MM.1S (cell line): ENCODE measurements around the gene RNF220.

ENCODE experiments used
- DNase-seq: peaks from one replicate; pipeline ENCODE4 v3.0.0-alpha.2; 2015
- H2AFZ ChIP-seq: fragments of 300-600 bp; sonication (generic); 2 replicates; pipeline ENCODE4 v1.6.0; 2016; ENCODE audit warnings: antibody characterized with exemption, low read length
- H3F3A ChIP-seq: fragments of 300-600 bp; sonication (generic); 2 replicates; pipeline ENCODE4 v1.6.1; 2016; ENCODE audit warnings: mild to moderate bottlenecking, antibody characterized with exemption, low read length, moderate library complexity, mixed read lengths; ENCODE audit not compliant: insufficient read depth
- H3K27ac ChIP-seq: fragments of 300-600 bp; sonication (generic); 2 replicates; pipeline ENCODE4 v1.5.1; 2016; ENCODE audit warnings: mild to moderate bottlenecking, low read length
- H3K27me3 ChIP-seq: fragments of 300-600 bp; sonication (generic); replicated peaks from 2 replicates; pipeline ENCODE4 v1.6.0; 2016; ENCODE audit warnings: low read length; ENCODE audit not compliant: insufficient read depth
- H3K36me3 ChIP-seq: fragments of 300-600 bp; sonication (generic); replicated peaks from 2 replicates; pipeline ENCODE4 v1.6.1; 2016; ENCODE audit warnings: mild to moderate bottlenecking, low read length, mixed read lengths; ENCODE audit not compliant: insufficient read depth
- H3K4me1 ChIP-seq: fragments of 300-600 bp; sonication (generic); 2 replicates; pipeline ENCODE4 v1.6.1; 2016; ENCODE audit warnings: low read length, mixed read lengths
- H3K4me2 ChIP-seq: fragments of 300-600 bp; sonication (generic); 2 replicates; pipeline ENCODE4 v1.6.0; 2016; ENCODE audit warnings: low read depth, low read length
- H3K4me3 ChIP-seq: fragments of 300-600 bp; sonication (generic); 2 replicates; pipeline ENCODE4 v1.5.1; 2016; ENCODE audit warnings: low read length, mixed read lengths
- H3K79me2 ChIP-seq: fragments of 300-600 bp; sonication (generic); 2 replicates; pipeline ENCODE4 v1.6.1; 2016; ENCODE audit warnings: mixed run types, low read length, mixed read lengths
- H3K9ac ChIP-seq: fragments of 300-600 bp; sonication (generic); 2 replicates; pipeline ENCODE4 v1.6.1; 2016; ENCODE audit warnings: low read length, mixed read lengths
- H3K9me2 ChIP-seq: fragments of 300-600 bp; sonication (generic); replicated peaks from 2 replicates; pipeline ENCODE4 v1.6.1; 2016; ENCODE audit warnings: mild to moderate bottlenecking, low read length, mixed read lengths; ENCODE audit not compliant: insufficient read depth
- H3K9me3 ChIP-seq: fragments of 300-600 bp; sonication (generic); replicated peaks from 2 replicates; pipeline ENCODE4 v1.6.1; 2016; ENCODE audit warnings: mild to moderate bottlenecking, low read length, mixed read lengths; ENCODE audit not compliant: insufficient read depth
- H4K20me1 ChIP-seq: fragments of 300-600 bp; sonication (generic); 2 replicates; pipeline ENCODE4 v1.6.1; 2016; ENCODE audit warnings: mild to moderate bottlenecking, low read length, moderate library complexity, mixed read lengths; ENCODE audit not compliant: insufficient read depth
- CTCF ChIP-seq: fragments of 300-600 bp; sonication (generic); IDR thresholded peaks from 2 replicates; pipeline ENCODE4 v1.5.1; 2016; ENCODE audit warnings: antibody characterized with exemption, low read length, mixed read lengths
- EZH2 ChIP-seq: fragments of 300-600 bp; sonication (generic); optimal IDR thresholded peaks from 2 replicates; pipeline ENCODE3; 2017; ENCODE audit warnings: low read depth, mild to moderate bottlenecking, antibody characterized with exemption, low read length, mixed read lengths
- EZH2phosphoT487 ChIP-seq: fragments of 300-600 bp; sonication (generic); IDR thresholded peaks from 2 replicates; pipeline ENCODE4 v1.6.1; 2018; ENCODE audit warnings: antibody characterized with exemption, low read length

The RNF220 gene

GRCh38 chr1:44673675-44674112 lies 268.6 kb downstream of the RNF220 start:
- H3K9me3 ChIP-seq = no peaks in the 10 kb centered on the region
- peaks cover 42% of the 10 kb centered on the region for H3K4me1 ChIP-seq
- TF ChIP-seq EZH2phosphoT487 (no peak), CTCF (no peak), EZH2 (no peak)
- peak overlapping the region; percentile 72; the same call in 1 of the 2 replicates for H3K27ac ChIP-seq
- peak overlapping the region; percentile 77 for H3K4me3 ChIP-seq
- H2AFZ ChIP-seq = peak overlapping the region; percentile 77
- peak overlapping the region; percentile 74; the same call in 1 of the 2 replicates for H3K9ac ChIP-seq
- H3K9me2 ChIP-seq = no peaks in the 10 kb centered on the region
- H3K36me3 ChIP-seq = no peaks in the 10 kb centered on the region
- no peak for DNase-seq
- no peaks in the 10 kb centered on the region for H3K79me2 ChIP-seq
- peaks cover 22% of the 10 kb centered on the region for H3F3A ChIP-seq
- no peaks in the 10 kb centered on the region for H4K20me1 ChIP-seq
- H3K27me3 ChIP-seq = no peaks in the 10 kb centered on the region
- H3K4me2 ChIP-seq = peak overlapping the region; percentile 86

- Histone ChIP-seq H3K9me2 (no peaks in the 10 kb centered on the region), H3K27ac (peak within 1 kb of the TSS; percentile 72; the same call in 1 of the 2 replicates), H4K20me1 (no peaks in the 10 kb centered on the region), H2AFZ (peak within 1 kb of the TSS; percentile 92), H3K27me3 (no peaks in the 10 kb centered on the region), H3K9me3 (no peaks in the 10 kb centered on the region), H3K4me1 (peaks cover 42% of the 10 kb centered on the region), H3K4me3 (peak within 1 kb of the TSS; percentile 77), H3K79me2 (no peaks in the 10 kb centered on the region), H3K4me2 (peak within 1 kb of the TSS; percentile 96), H3F3A (peaks cover 22% of the 10 kb centered on the region), H3K36me3 (no peaks in the 10 kb centered on the region), H3K9ac (peak within 1 kb of the TSS; percentile 74)
- DNase-seq = peak; percentile 99
- TF ChIP-seq EZH2phosphoT487 (no peak), EZH2 (no peak), CTCF (no peak)
Observed at GRCh38 chr1:44674113-44675000, 269.3 kb downstream of the RNF220 start, which contains the start of the genes ARMH1 and TMEM53. ARMH1 (plus strand) TSS chr1:44674714; CDS start chr1:44689698, 14,984 bp downstream. TMEM53 (minus strand) TSS chr1:44674481; CDS start chr1:44674391, 90 bp downstream.

- Histone ChIP-seq H3K79me2 (no peaks in the 10 kb centered on the region), H3K9ac (peak overlapping the region; percentile 49; the same call in 1 of the 2 replicates)
Observed at GRCh38 chr1:44675186-44675585, 270.1 kb downstream of the RNF220 start.

More at GRCh38 chr1:44675186-44675585, 270.1 kb downstream of the RNF220 start:
- no peaks in the 10 kb centered on the region for H3K36me3 ChIP-seq
- H3F3A ChIP-seq = peaks cover 22% of the 10 kb centered on the region
- no peaks in the 10 kb centered on the region for H3K9me3 ChIP-seq
- no peaks in the 10 kb centered on the region for H3K9me2 ChIP-seq
- peak overlapping the region; percentile 92 for H2AFZ ChIP-seq
- TF ChIP-seq EZH2phosphoT487 = no peak
- H4K20me1 ChIP-seq = no peaks in the 10 kb centered on the region
- no peak for DNase-seq
- peaks cover 42% of the 10 kb centered on the region for H3K4me1 ChIP-seq
- peak overlapping the region; percentile 77 for H3K4me3 ChIP-seq
- no peaks in the 10 kb centered on the region for H3K27me3 ChIP-seq
- peak overlapping the region; percentile 96 for H3K4me2 ChIP-seq
- no peak overlapping the region for H3K27ac ChIP-seq
